SK-N-SH (cell line): Measurements from ENCODE around the gene ECI1. TPM values are rescaled to one million over a fixed set of nuclear protein-coding genes. Genes with fewer than 3 reads are reported as not detected.

ENCODE experiments used
- CTCF ChIA-PET: fragments of 300-600, 350-600 bp; formaldehyde crosslinking; extraction: SDS; loops from one replicate; lab custom pipeline; 2021; lab: Yijun Ruan, JAX
- POLR2A ChIA-PET: fragments of 350-600 bp; sonication (Branson Sonifier 250); formaldehyde crosslinking; extraction: SDS; loops from one replicate; lab custom pipeline; 2020; ENCODE audit warnings: antibody characterized with exemption, inconsistent platforms; lab: Yijun Ruan, JAX
- DNase-seq: peaks from one replicate; pipeline ENCODE4 v3.0.0; 2012
- H2AFZ ChIP-seq: fragments of 200-600 bp; sonication (generic); 2 replicates; pipeline ENCODE4 v1.8.1; 2016; ENCODE audit warnings: antibody characterized with exemption, mild to moderate bottlenecking, low read depth
- H3F3A ChIP-seq: fragments of 200-600 bp; sonication (generic); replicated peaks from 2 replicates; pipeline ENCODE3; 2016; ENCODE audit warnings: antibody characterized with exemption, mild to moderate bottlenecking; ENCODE audit not compliant: insufficient read depth
- H3K27ac ChIP-seq, 2 experiments: fragments of 200-500 bp in 1 of 2; fragments of 200-600 bp in 1 of 2; sonication (Bioruptor generic) in 1 of 2; sonication (generic), shearing (Covaris generic) in 1 of 2; 2 replicates each; pipeline versions ENCODE4 v1.5.1 to v1.6.1; 2014 to 2016; ENCODE audit warnings: low read depth in 2 of 2, inconsistent platforms in 1 of 2, low read length in 1 of 2, mild to moderate bottlenecking in 1 of 2, mixed read lengths in 1 of 2
- H3K27me3 ChIP-seq: fragments of 200-600 bp; sonication (generic), shearing (Covaris generic); 2 replicates; pipeline ENCODE4 v1.6.1; 2016; ENCODE audit warnings: mixed run types; ENCODE audit not compliant: insufficient read depth
- H3K36me3 ChIP-seq, 2 experiments: fragments of 200-500 bp in 1 of 2; fragments of 200-600 bp in 1 of 2; sonication (Bioruptor generic) in 1 of 2; sonication (generic) in 1 of 2; replicated peaks in 1 of 2; 2 replicates each; pipeline versions ENCODE3 to v1.5.1; 2014 to 2016; ENCODE audit warnings: low read length in 1 of 2, mild to moderate bottlenecking in 1 of 2; ENCODE audit not compliant: insufficient read depth in 2 of 2, control insufficient read depth in 1 of 2
- H3K4me1 ChIP-seq, 2 experiments: fragments of 200-500 bp in 1 of 2; fragments of 200-600 bp in 1 of 2; sonication (Bioruptor generic) in 1 of 2; sonication (generic), shearing (Covaris generic) in 1 of 2; 2 replicates each; pipeline versions ENCODE4 v1.5.1 to v1.6.1; 2014 to 2016; ENCODE audit warnings: low read depth in 1 of 2, low read length in 1 of 2, mixed run types in 1 of 2; ENCODE audit not compliant: insufficient read depth in 2 of 2, control insufficient read depth in 1 of 2
- H3K4me2 ChIP-seq: fragments of 200-600 bp; sonication (generic), shearing (Covaris generic); 2 replicates; pipeline ENCODE4 v1.6.1; 2017; ENCODE audit warnings: mixed run types
- H3K4me3 ChIP-seq, 2 experiments: fragments of 200-500 bp in 1 of 2; fragments of 200-600 bp in 1 of 2; sonication (Bioruptor generic) in 1 of 2; sonication (generic), shearing (Covaris generic) in 1 of 2; 2 replicates each; pipeline versions ENCODE4 v1.5.1 to v1.8.1; 2014 to 2016; ENCODE audit warnings: low read depth in 2 of 2, inconsistent platforms in 1 of 2, low read length in 1 of 2, mild to moderate bottlenecking in 1 of 2, mixed read lengths in 1 of 2, moderate library complexity in 1 of 2
- H3K79me2 ChIP-seq: fragments of 200-600 bp; sonication (generic); 2 replicates; pipeline ENCODE4 v1.8.1; 2017; ENCODE audit warnings: mild to moderate bottlenecking; ENCODE audit not compliant: insufficient read depth
- H3K9ac ChIP-seq: fragments of 200-600 bp; sonication (generic); 2 replicates; pipeline ENCODE4 v1.6.1; 2017; ENCODE audit warnings: mixed run types
- H3K9me2 ChIP-seq: fragments of 200-600 bp; sonication (generic); 2 replicates; pipeline ENCODE4 v1.6.1; 2017; ENCODE audit warnings: mixed run types
- H3K9me3 ChIP-seq: fragments of 200-600 bp; sonication (generic); 2 replicates; pipeline ENCODE4 v1.6.1; 2017; ENCODE audit warnings: mixed run types, mild to moderate bottlenecking, moderate library complexity
- H4K20me1 ChIP-seq: fragments of 200-600 bp; sonication (generic); 2 replicates; pipeline ENCODE4 v1.6.1; 2017; ENCODE audit warnings: mild to moderate bottlenecking, mixed run types; ENCODE audit not compliant: insufficient read depth
- EZH2phosphoT487 ChIP-seq: fragments of 200-600 bp; sonication (generic); IDR thresholded peaks from 2 replicates; pipeline ENCODE4 v1.6.1; 2017; ENCODE audit warnings: low read depth, mixed run types, mild to moderate bottlenecking, antibody characterized with exemption, moderate library complexity, borderline replicate concordance
- FOSL2 ChIP-seq: IDR thresholded peaks from 2 replicates; pipeline ENCODE4 v1.4.0; 2012; ENCODE audit warnings: low read depth, mild to moderate bottlenecking, moderate library complexity, borderline replicate concordance
- FOXJ3 ChIP-seq: sonication (generic); formaldehyde crosslinking; IDR thresholded peaks from 2 replicates; pipeline ENCODE4 v1.5.1; 2020; ENCODE audit warnings: mild to moderate bottlenecking, missing genetic modification reagents
- FOXM1 ChIP-seq: IDR thresholded peaks from 2 replicates; pipeline ENCODE4 v1.4.0; 2012; ENCODE audit warnings: low read depth, mild to moderate bottlenecking
- GABPA ChIP-seq: IDR thresholded peaks from 2 replicates; pipeline ENCODE4 v1.4.0; 2012; ENCODE audit warnings: low read depth, mild to moderate bottlenecking
- GATA2 ChIP-seq: sonication (generic); formaldehyde crosslinking; IDR thresholded peaks from 2 replicates; pipeline ENCODE4 v1.5.0; 2020; ENCODE audit warnings: mild to moderate bottlenecking, missing genetic modification reagents
- MEF2A ChIP-seq: IDR thresholded peaks from 2 replicates; pipeline ENCODE4 v1.4.0; 2012; ENCODE audit warnings: low read depth, borderline replicate concordance
- NFIC ChIP-seq: IDR thresholded peaks from 2 replicates; pipeline ENCODE4 v1.4.0; 2012; ENCODE audit warnings: borderline replicate concordance
- RFX5 ChIP-seq: IDR thresholded peaks from 2 replicates; pipeline ENCODE4 v1.6.1; 2012; ENCODE audit warnings: mild to moderate bottlenecking, improper control_type of control experiment, low read length
- SIN3A ChIP-seq: IDR thresholded peaks from 2 replicates; pipeline ENCODE4 v1.6.1; 2012; ENCODE audit warnings: low read depth, mild to moderate bottlenecking, low read length, moderate library complexity, borderline replicate concordance
- SMC3 ChIP-seq: IDR thresholded peaks from 2 replicates; pipeline ENCODE4 v1.6.1; 2012; ENCODE audit warnings: low read depth, low read length, improper control_type of control experiment
- TAF1 ChIP-seq: IDR thresholded peaks from 2 replicates; pipeline ENCODE4 v1.6.1; 2012; ENCODE audit warnings: low read depth, mild to moderate bottlenecking, low read length, moderate library complexity, borderline replicate concordance
- TCF12 ChIP-seq: IDR thresholded peaks from 2 replicates; pipeline ENCODE4 v1.4.0; 2012
- WGBS: methylation state at CpG from one replicate; pipeline ENCODE4 v1.1.6; 2017; ENCODE audit warnings: low lambda C conversion rate; 5-methylcytosine and 5-hydroxymethylcytosine counted together
- polyA plus RNA-seq, 3 experiments: library from polyadenylated mRNA; depleted of rRNA; stranded (reverse); fragments of >200 nt; gene quantifications; 2 replicates each; pipeline ENCODE4 v1.2.3, GENCODE V29; 2012
- TF ChIP-seq, protein P1 (sequence below): IDR thresholded peaks from 2 replicates; pipeline ENCODE4 v1.4.0; 2012; ENCODE audit warnings: low read depth, borderline replicate concordance
- TF ChIP-seq, protein P2 (sequence below): fragments of 200-600 bp; sonication (generic); IDR thresholded peaks from 2 replicates; pipeline ENCODE4 v1.6.1; 2017; ENCODE audit warnings: antibody characterized with exemption, mild to moderate bottlenecking, moderate library complexity
- TF ChIP-seq, protein P3 (sequence below): fragments of 150-350 bp; IDR thresholded peaks from 2 replicates; pipeline ENCODE4 v1.6.1; 2016; ENCODE audit warnings: mild to moderate bottlenecking, low read depth, low read length

Gene ECI1
- polyA plus RNA-seq, 1 of the 3 experiments (the other 2 are of a cell fraction), result 61.8 TPM

DNA sequence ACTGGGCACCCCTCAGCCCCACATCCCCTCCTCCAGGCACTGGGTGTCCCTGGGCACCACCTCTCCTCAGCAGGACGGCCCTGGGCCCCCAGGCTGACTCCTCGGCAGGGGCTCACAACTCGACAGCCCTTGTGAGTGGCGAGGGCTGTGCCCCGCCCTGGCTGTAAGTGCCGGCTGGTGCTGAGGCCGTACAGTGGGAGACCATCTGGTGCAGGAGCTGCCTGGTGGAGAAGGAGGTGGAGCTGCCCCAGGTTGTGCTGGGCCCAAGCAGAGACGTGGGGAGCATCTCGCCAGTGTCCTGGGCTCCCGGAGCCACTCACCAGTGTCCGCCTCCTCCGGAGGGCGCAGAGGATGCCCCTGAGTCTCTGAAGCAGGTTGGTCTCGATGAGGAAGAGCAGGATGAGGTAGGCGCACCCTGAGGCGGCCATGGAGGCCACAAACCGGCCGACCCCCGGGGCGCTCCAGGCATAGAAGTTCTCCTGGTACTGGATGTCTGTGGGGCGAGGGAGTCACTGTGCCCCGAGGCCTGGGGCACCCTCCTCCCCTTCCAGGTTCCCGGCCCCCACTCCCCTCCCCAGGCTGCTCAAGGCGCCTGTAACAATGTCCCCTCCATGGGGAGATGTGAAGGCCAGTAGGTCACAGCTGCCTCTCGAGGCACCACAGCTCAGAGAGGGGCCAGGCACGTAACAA is 31.6 kb upstream of the ECI1 start:
- TF ChIP-seq, protein P1, sequence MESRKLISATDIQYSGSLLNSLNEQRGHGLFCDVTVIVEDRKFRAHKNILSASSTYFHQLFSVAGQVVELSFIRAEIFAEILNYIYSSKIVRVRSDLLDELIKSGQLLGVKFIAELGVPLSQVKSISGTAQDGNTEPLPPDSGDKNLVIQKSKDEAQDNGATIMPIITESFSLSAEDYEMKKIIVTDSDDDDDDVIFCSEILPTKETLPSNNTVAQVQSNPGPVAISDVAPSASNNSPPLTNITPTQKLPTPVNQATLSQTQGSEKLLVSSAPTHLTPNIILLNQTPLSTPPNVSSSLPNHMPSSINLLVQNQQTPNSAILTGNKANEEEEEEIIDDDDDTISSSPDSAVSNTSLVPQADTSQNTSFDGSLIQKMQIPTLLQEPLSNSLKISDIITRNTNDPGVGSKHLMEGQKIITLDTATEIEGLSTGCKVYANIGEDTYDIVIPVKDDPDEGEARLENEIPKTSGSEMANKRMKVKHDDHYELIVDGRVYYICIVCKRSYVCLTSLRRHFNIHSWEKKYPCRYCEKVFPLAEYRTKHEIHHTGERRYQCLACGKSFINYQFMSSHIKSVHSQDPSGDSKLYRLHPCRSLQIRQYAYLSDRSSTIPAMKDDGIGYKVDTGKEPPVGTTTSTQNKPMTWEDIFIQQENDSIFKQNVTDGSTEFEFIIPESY, result no peak
- no peak for TF ChIP-seq TAF1
- TF ChIP-seq GATA2 (CRISPR knock-in tag), result no peak
- no peak for TF ChIP-seq FOXM1
- TF ChIP-seq RFX5, result no peak
- no peak for TF ChIP-seq MEF2A
- no peak for TF ChIP-seq GABPA
- TF ChIP-seq NFIC, result no peak
- TF ChIP-seq TCF12, result no peak
- no peak for TF ChIP-seq FOSL2
- no peak for TF ChIP-seq SIN3A
- no peak for TF ChIP-seq FOXJ3 (CRISPR knock-in tag)
- no peak for TF ChIP-seq EZH2phosphoT487
- TF ChIP-seq, protein P2, sequence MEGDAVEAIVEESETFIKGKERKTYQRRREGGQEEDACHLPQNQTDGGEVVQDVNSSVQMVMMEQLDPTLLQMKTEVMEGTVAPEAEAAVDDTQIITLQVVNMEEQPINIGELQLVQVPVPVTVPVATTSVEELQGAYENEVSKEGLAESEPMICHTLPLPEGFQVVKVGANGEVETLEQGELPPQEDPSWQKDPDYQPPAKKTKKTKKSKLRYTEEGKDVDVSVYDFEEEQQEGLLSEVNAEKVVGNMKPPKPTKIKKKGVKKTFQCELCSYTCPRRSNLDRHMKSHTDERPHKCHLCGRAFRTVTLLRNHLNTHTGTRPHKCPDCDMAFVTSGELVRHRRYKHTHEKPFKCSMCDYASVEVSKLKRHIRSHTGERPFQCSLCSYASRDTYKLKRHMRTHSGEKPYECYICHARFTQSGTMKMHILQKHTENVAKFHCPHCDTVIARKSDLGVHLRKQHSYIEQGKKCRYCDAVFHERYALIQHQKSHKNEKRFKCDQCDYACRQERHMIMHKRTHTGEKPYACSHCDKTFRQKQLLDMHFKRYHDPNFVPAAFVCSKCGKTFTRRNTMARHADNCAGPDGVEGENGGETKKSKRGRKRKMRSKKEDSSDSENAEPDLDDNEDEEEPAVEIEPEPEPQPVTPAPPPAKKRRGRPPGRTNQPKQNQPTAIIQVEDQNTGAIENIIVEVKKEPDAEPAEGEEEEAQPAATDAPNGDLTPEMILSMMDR, result no peak
- TF ChIP-seq SMC3, result no peak
- TF ChIP-seq, protein P3, sequence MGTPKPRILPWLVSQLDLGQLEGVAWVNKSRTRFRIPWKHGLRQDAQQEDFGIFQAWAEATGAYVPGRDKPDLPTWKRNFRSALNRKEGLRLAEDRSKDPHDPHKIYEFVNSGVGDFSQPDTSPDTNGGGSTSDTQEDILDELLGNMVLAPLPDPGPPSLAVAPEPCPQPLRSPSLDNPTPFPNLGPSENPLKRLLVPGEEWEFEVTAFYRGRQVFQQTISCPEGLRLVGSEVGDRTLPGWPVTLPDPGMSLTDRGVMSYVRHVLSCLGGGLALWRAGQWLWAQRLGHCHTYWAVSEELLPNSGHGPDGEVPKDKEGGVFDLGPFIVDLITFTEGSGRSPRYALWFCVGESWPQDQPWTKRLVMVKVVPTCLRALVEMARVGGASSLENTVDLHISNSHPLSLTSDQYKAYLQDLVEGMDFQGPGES, result no peak
- Histone ChIP-seq H2AFZ (no peak overlapping the region), H3K9me3 (no peaks in the 10 kb centered on the region), H3K4me1 (no peaks in the 10 kb centered on the region), H3K9ac (no peak overlapping the region), H3K27ac (no peak overlapping the region), H3K36me3 (peaks cover 0 to 12% of the 10 kb centered on the region in 2 experiments), H3F3A (no peaks in the 10 kb centered on the region), H4K20me1 (no peaks in the 10 kb centered on the region), H3K79me2 (no peaks in the 10 kb centered on the region), H3K9me2 (no peaks in the 10 kb centered on the region), H3K4me3 (no peak overlapping the region), H3K4me2 (no peak overlapping the region), H3K27me3 (no peaks in the 10 kb centered on the region)
- 96% methylated on average over 5 of the region's 26 CpGs for WGBS
- no peak for DNase-seq
- ChIA-PET CTCF (no interaction called here), POLR2A (interaction anchor here (1.5 kb wide), 1 partner anchor 12 kb away, joined by 3 read pairs; no protein-coding TSS in a partner anchor)
